Stimulated activated naive CD8-positive, alpha-beta T cell treated with anti-CD3 and anti-CD28 coated beads, Interleukin-15, Interleukin-2, amounts not matched to agents 100 ng/mL and 50 ng/mL, for 24 hours (primary cell): ENCODE results near the gene SYTL4.

ENCODE experiments used
- H3K27ac Mint-ChIP-seq: one replicate; pipeline ENCODE4 v1.8.0; 2021; ENCODE audit warnings: mild to moderate bottlenecking, mixed read lengths
- H3K27me3 Mint-ChIP-seq: one replicate; pipeline ENCODE4 v1.8.0; 2021; ENCODE audit warnings: mixed read lengths
- H3K36me3 Mint-ChIP-seq: one replicate; pipeline ENCODE4 v1.8.0; 2021; ENCODE audit warnings: low read depth, mixed read lengths
- H3K4me1 Mint-ChIP-seq: one replicate; pipeline ENCODE4 v1.8.0; 2021; ENCODE audit warnings: low read depth, mixed read lengths
- H3K4me3 Mint-ChIP-seq: one replicate; pipeline ENCODE4 v1.8.0; 2021; ENCODE audit warnings: mild to moderate bottlenecking, mixed read lengths
- H3K9me3 Mint-ChIP-seq: one replicate; pipeline ENCODE4 v1.8.0; 2021; ENCODE audit warnings: mixed read lengths

SYTL4 gene

GRCh38 chrX:100674705-100675104, 57.2 kb downstream of the SYTL4 start:
- Mint-ChIP-seq H3K4me1 (peaks cover 8% of the 10 kb centered on the region), H3K4me3 (no peak overlapping the region), H3K36me3 (no peaks in the 10 kb centered on the region), H3K27me3 (no peaks in the 10 kb centered on the region), H3K27ac (no peak overlapping the region), H3K9me3 (no peaks in the 10 kb centered on the region)

- Mint-ChIP-seq H3K27me3 (no peaks in the 10 kb centered on the region), H3K27ac (no peak overlapping the region), H3K9me3 (no peaks in the 10 kb centered on the region), H3K4me3 (no peak overlapping the region), H3K4me1 (peaks cover 8% of the 10 kb centered on the region), H3K36me3 (no peaks in the 10 kb centered on the region)
Observed at GRCh38 chrX:100673397-100673953, 58.4 kb downstream of the SYTL4 start.

- no peaks in the 10 kb centered on the region for H3K27me3 Mint-ChIP-seq
- H3K4me1 Mint-ChIP-seq = peaks cover 8% of the 10 kb centered on the region
- H3K4me3 Mint-ChIP-seq = no peak overlapping the region
- H3K27ac Mint-ChIP-seq = no peak overlapping the region
- no peaks in the 10 kb centered on the region for H3K9me3 Mint-ChIP-seq
- H3K36me3 Mint-ChIP-seq = no peaks in the 10 kb centered on the region
Observed at GRCh38 chrX:100672966-100673365, 59.0 kb downstream of the SYTL4 start.

- peaks cover 4% of the 10 kb centered on the region for H3K27me3 Mint-ChIP-seq
- H3K9me3 Mint-ChIP-seq = no peaks in the 10 kb centered on the region
Observed at GRCh38 chrX:100663642-100664041, 68.3 kb downstream of the SYTL4 start.

GRCh38 chrX:100662796-100663195, 69.1 kb downstream of the SYTL4 start:
- H3K27me3 Mint-ChIP-seq = peaks cover 7% of the 10 kb centered on the region
- H3K4me1 Mint-ChIP-seq = no peaks in the 10 kb centered on the region
- H3K27ac Mint-ChIP-seq = no peak overlapping the region
- no peak overlapping the region for H3K4me3 Mint-ChIP-seq
- H3K36me3 Mint-ChIP-seq = no peaks in the 10 kb centered on the region
- H3K9me3 Mint-ChIP-seq = no peaks in the 10 kb centered on the region

More at GRCh38 chrX:100663642-100664041, 68.3 kb downstream of the SYTL4 start:
- Mint-ChIP-seq H3K27ac (no peak overlapping the region), H3K4me3 (no peak overlapping the region), H3K4me1 (no peaks in the 10 kb centered on the region), H3K36me3 (no peaks in the 10 kb centered on the region)

GRCh38 chrX:100662170-100662569, 69.8 kb downstream of the SYTL4 start:
- H3K9me3 Mint-ChIP-seq = no peaks in the 10 kb centered on the region
- peaks cover 8% of the 10 kb centered on the region for H3K27me3 Mint-ChIP-seq
- no peaks in the 10 kb centered on the region for H3K4me1 Mint-ChIP-seq
- no peak overlapping the region for H3K27ac Mint-ChIP-seq
- no peaks in the 10 kb centered on the region for H3K36me3 Mint-ChIP-seq
- H3K4me3 Mint-ChIP-seq = no peak overlapping the region

GRCh38 chrX:100659431-100660137, 72.3 kb downstream of the SYTL4 start:
- Mint-ChIP-seq H3K4me3 (no peak overlapping the region), H3K27me3 (peaks cover 8% of the 10 kb centered on the region), H3K27ac (no peak overlapping the region), H3K36me3 (no peaks in the 10 kb centered on the region), H3K9me3 (no peaks in the 10 kb centered on the region), H3K4me1 (no peaks in the 10 kb centered on the region)

GRCh38 chrX:100658941-100659381, 73.0 kb downstream of the SYTL4 start:
- H3K9me3 Mint-ChIP-seq = no peaks in the 10 kb centered on the region
- no peak overlapping the region for H3K27ac Mint-ChIP-seq
- H3K4me1 Mint-ChIP-seq = no peaks in the 10 kb centered on the region
- H3K27me3 Mint-ChIP-seq = peaks cover 8% of the 10 kb centered on the region
- no peaks in the 10 kb centered on the region for H3K36me3 Mint-ChIP-seq
- H3K4me3 Mint-ChIP-seq = no peak overlapping the region

- Mint-ChIP-seq H3K36me3 (no peaks in the 10 kb centered on the region), H3K27ac (no peak overlapping the region), H3K27me3 (peaks cover 4% of the 10 kb centered on the region), H3K9me3 (no peaks in the 10 kb centered on the region), H3K4me3 (no peak overlapping the region), H3K4me1 (no peaks in the 10 kb centered on the region)
Observed at GRCh38 chrX:100654261-100654660, 77.7 kb downstream of the SYTL4 start.

GRCh38 chrX:100652266-100652665, 79.7 kb downstream of the SYTL4 start:
- Mint-ChIP-seq H3K27me3 (no peaks in the 10 kb centered on the region), H3K9me3 (no peaks in the 10 kb centered on the region), H3K27ac (no peak overlapping the region), H3K4me1 (no peaks in the 10 kb centered on the region), H3K4me3 (no peak overlapping the region), H3K36me3 (no peaks in the 10 kb centered on the region)

- no peak overlapping the region for H3K27ac Mint-ChIP-seq
- no peak overlapping the region for H3K4me3 Mint-ChIP-seq
- no peaks in the 10 kb centered on the region for H3K4me1 Mint-ChIP-seq
- H3K9me3 Mint-ChIP-seq = no peaks in the 10 kb centered on the region
- H3K27me3 Mint-ChIP-seq = peaks cover 3% of the 10 kb centered on the region
- no peaks in the 10 kb centered on the region for H3K36me3 Mint-ChIP-seq
Observed at GRCh38 chrX:100650841-100651240, 81.1 kb downstream of the SYTL4 start.

- H3K4me3 Mint-ChIP-seq = no peak overlapping the region
- no peaks in the 10 kb centered on the region for H3K36me3 Mint-ChIP-seq
- H3K27ac Mint-ChIP-seq = no peak overlapping the region
- H3K9me3 Mint-ChIP-seq = no peaks in the 10 kb centered on the region
- no peaks in the 10 kb centered on the region for H3K4me1 Mint-ChIP-seq
- peaks cover 3% of the 10 kb centered on the region for H3K27me3 Mint-ChIP-seq
Observed at GRCh38 chrX:100649550-100650356, 82.2 kb downstream of the SYTL4 start.

- H3K27me3 Mint-ChIP-seq = peaks cover 7% of the 10 kb centered on the region
- H3K9me3 Mint-ChIP-seq = no peaks in the 10 kb centered on the region
- H3K36me3 Mint-ChIP-seq = no peaks in the 10 kb centered on the region
- H3K27ac Mint-ChIP-seq = no peak overlapping the region
- H3K4me1 Mint-ChIP-seq = no peaks in the 10 kb centered on the region
- H3K4me3 Mint-ChIP-seq = no peak overlapping the region
Observed at GRCh38 chrX:100648458-100649417, 83.2 kb downstream of the SYTL4 start.

GRCh38 chrX:100647739-100648138, 84.2 kb downstream of the SYTL4 start:
- Mint-ChIP-seq H3K9me3 (no peaks in the 10 kb centered on the region), H3K27me3 (peaks cover 7% of the 10 kb centered on the region), H3K4me3 (no peak overlapping the region), H3K4me1 (no peaks in the 10 kb centered on the region), H3K36me3 (no peaks in the 10 kb centered on the region), H3K27ac (no peak overlapping the region)
